Measurements from ENCODE around the gene CCDC51. TPM values are rescaled to one million over a fixed set of nuclear protein-coding genes. Genes with fewer than 3 reads are reported as not detected.

CCDC51 gene
- total and polyA plus RNA-seq, 2 donors (not counting 1 experiment from before 2014, with no cell fraction given) = 5.0 to 5.9 TPM

DNA sequence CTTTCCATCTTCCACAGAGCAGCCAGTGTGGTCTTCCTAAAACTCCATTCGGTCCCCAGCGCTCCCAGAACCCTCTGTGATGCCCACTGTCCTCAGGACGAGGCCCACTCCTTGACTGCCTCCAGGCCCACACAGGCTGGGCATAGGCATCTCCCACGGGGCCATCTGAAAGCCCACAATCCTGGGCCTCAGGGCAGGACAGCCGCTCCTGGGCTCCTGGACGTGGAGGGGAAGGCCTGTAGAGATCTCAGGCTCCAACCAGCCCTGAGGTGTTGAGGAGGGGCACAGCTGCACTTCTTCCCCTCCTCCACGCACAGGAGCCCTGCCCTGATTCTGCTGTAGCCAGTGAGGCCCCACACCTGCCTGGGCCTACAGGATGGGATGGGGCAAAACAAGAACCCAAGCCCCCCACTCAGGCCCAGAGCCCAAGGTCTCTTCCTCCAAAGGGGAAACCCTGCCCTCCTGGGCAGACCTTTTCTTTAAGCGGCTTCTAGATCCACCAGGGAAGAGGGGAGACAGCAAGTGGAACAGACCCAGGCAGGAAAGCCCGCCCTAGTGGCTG is 38.1 kb upstream of the CCDC51 start:
- 89% methylated on average over 7 of the region's 9 CpGs for WGBS (ENCODE audit: insufficient coverage)
- CTCF ChIA-PET = interaction anchor here (3.0 to 17.7 kb wide), 3 partner anchors 11 to 42 kb away, joined by 12 to 240 read pairs (median 14); partner anchors contain the start of gene SHISA5

More for the DNA sequence above, 38.1 kb upstream of the CCDC51 start:
- peaks cover 44 to 52% of the 10 kb centered on the region in 2 donors for H3K4me1 ChIP-seq (ENCODE audit: control insufficient read depth in 2 of 2, insufficient read depth in 2 of 2, low read length in 2 of 2)
- intact Hi-C loops (cut with micrococcal nuclease) = no loop called here
- peak overlapping the region; percentile 46 for H3K9ac ChIP-seq (ENCODE audit: low read length)
- no peaks in the 10 kb centered on the region for H3K9me3 ChIP-seq (ENCODE audit: control extremely low read depth in 1 of 3, control insufficient read depth in 2 of 3, insufficient read depth in 1 of 3, low read length in 2 of 3)
- H4K20me1 ChIP-seq (ENCODE audit: control insufficient read depth, insufficient read depth, low read length, poor library complexity, severe bottlenecking) = no peaks in the 10 kb centered on the region
- peak overlapping the region; percentile 83 for H2AFZ ChIP-seq (ENCODE audit: insufficient read depth, low read depth, low read length, poor library complexity, severe bottlenecking)
- H3K79me2 ChIP-seq (ENCODE audit: control insufficient read depth, insufficient read depth, low read length) = peaks cover 51% of the 10 kb centered on the region
- ATAC-seq (ENCODE audit: low read depth) (no peak), DNase-seq (peak; percentile 29)
- Mint-ChIP-seq H3K27ac (peak overlapping the region; percentile 99), H3K4me3 (peak overlapping the region; percentile 86), H3K4me1 (peaks cover 51% of the 10 kb centered on the region), H3K27me3 (no peaks in the 10 kb centered on the region), H3K9me3 (ENCODE audit: insufficient read depth) (no peaks in the 10 kb centered on the region)
- peak overlapping the region; percentile 85 to 89 for H3K27ac ChIP-seq (ENCODE audit: low read length in 2 of 2)
- H3K27me3 ChIP-seq (replicated peaks in 1 of 4; ENCODE audit: control extremely low read depth in 1 of 4, control insufficient read depth in 3 of 4, insufficient read depth in 4 of 4, low read length in 3 of 4) = no peaks in the 10 kb centered on the region
- TF ChIP-seq EZH2 (IDR thresholded peaks at IDR 0.05; ENCODE audit: borderline replicate concordance, insufficient read depth, low read depth, low read length, poor library complexity, severe bottlenecking) = no peak
- TF ChIP-seq, protein P1, sequence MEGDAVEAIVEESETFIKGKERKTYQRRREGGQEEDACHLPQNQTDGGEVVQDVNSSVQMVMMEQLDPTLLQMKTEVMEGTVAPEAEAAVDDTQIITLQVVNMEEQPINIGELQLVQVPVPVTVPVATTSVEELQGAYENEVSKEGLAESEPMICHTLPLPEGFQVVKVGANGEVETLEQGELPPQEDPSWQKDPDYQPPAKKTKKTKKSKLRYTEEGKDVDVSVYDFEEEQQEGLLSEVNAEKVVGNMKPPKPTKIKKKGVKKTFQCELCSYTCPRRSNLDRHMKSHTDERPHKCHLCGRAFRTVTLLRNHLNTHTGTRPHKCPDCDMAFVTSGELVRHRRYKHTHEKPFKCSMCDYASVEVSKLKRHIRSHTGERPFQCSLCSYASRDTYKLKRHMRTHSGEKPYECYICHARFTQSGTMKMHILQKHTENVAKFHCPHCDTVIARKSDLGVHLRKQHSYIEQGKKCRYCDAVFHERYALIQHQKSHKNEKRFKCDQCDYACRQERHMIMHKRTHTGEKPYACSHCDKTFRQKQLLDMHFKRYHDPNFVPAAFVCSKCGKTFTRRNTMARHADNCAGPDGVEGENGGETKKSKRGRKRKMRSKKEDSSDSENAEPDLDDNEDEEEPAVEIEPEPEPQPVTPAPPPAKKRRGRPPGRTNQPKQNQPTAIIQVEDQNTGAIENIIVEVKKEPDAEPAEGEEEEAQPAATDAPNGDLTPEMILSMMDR (IDR thresholded peaks at IDR 0.05) = no peak
- POLR2A ChIA-PET = interaction anchor here (1.9 kb wide), 1 partner anchor 12 kb away, joined by 9 read pairs; a partner anchor contains a TSS
- peaks cover 0 to 2% of the 10 kb centered on the region in 2 experiments for H3K36me3 ChIP-seq (replicated peaks in 1 of 2; ENCODE audit: control extremely low read depth in 1 of 2, control insufficient read depth in 1 of 2, extremely low read depth in 1 of 2, insufficient read depth in 2 of 2, low read length in 1 of 2)
- peak overlapping the region; percentile 63 for H3K4me2 ChIP-seq (replicated peaks; ENCODE audit: low read depth, low read length, poor library complexity, severe bottlenecking)
- peak overlapping the region in 3 of 5 experiments; percentile 43 to 52 (median 46) for H3K4me3 ChIP-seq (ENCODE audit: control extremely low read depth in 1 of 5, extremely low read depth in 1 of 5, insufficient read depth in 1 of 5, low read depth in 2 of 5, low read length in 4 of 5)

Measured in B cell (primary cell).